ENCODE data around the gene PSMB4.

GRCh38 chr1:151352021-151352718 lies 47.2 kb upstream of the PSMB4 start:
- TF ChIP-seq YY1 (IDR thresholded peaks at IDR 0.05; ENCODE audit: insufficient read depth, insufficient read length) (no peak), ZNF274 (IDR thresholded peaks at IDR 0.05; ENCODE audit: low read depth, low read length) (no peak), SUZ12 (IDR thresholded peaks at IDR 0.05; ENCODE audit: extremely low read depth, insufficient read depth, insufficient read length) (no peak)
